GM21381 (cell line): ENCODE results near the gene MAP4K4.
A peak's percentile ranks its signal among the peaks of the same experiment; 100 is the strongest.
"Not testable (repeated sequence)": the region's sequence is repeated elsewhere in the genome, so short reads cannot be mapped to it uniquely, and the experiment has no call there.

Source experiments
- ATAC-seq: cut with Tn5 transposase; IDR thresholded peaks from one replicate; pipeline ENCODE4 v1.9.1; 2021; ENCODE audit warnings: mild to moderate bottlenecking, moderate library complexity; ENCODE audit not compliant: unreplicated experiment

MAP4K4 gene

DNA sequence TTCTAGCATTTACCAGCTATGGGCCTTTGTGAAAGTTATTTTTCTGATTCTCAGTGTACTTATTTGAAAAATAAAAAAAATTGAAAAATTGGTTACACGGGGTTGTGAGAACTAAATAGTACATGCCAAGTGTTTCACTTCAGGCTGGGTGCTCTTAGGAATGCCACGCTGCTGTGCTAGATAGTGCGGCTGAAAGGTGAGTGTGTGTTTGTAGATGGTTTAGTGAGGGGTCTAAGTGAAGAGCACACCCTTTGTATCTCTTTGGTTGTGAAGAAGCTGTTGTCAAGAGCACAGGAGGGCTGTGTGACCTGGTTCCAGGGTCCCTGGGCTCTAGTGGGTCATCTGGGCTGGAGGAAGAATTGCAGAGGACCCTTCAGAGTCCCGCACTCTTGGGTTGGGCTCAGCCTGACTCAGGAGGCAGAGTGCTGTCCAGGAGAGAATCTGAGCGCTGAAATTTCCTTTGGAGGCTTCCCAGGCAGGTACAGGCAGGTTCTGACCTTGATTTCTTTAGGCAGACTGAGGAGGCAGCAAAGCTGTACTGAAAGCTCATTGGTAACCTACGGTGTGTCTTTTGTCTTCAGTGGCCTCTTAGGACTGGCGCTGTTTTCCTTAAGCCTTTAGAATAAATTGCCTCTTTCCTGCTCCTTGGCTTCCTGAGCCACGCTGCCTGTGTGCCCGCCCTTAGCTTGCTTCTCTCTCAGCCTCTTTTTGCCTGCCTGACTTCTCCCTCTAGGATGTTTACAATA, 44.4 kb downstream of the MAP4K4 start:
- ATAC-seq, result no peak

DNA sequence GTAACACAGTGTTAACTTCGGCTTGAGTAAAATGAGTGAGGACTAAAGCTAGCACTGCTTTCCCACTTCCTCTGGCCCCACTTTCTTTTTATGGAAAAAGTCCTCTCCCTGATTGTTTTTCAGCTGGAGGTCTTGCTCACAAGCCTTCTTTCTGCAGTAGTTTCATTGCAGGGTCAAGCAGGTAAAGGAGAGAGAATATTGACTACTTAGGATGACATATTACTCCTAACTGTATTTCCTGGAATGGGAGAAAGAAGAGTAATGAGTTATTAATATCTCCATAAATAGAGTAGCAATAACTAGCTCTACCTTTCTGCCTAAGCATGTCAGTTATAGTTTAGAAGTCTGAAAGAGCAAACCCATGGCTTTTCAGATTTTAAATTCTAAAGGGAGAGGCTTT, 45.0 kb downstream of the MAP4K4 start:
- ATAC-seq, result no peak

DNA sequence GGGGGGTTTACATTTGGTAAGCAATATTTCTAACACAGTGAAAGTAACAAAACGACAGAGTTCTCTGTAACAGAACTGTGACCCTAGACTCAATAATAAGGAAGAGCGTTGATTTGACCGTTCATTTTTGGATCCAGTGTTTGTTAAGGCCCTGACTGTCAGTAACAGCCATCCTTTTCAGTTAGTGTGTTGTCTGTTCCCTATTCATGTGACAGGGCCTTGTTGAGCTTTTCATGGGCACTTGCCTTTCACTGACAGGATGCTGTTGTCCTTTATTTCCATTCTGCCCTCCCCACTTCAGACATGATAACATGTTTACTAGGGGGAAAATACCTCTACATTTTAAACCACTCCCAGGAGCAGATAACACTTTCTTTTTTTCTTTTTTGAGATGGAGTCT, 45.8 kb downstream of the MAP4K4 start:
- no peak for ATAC-seq

DNA sequence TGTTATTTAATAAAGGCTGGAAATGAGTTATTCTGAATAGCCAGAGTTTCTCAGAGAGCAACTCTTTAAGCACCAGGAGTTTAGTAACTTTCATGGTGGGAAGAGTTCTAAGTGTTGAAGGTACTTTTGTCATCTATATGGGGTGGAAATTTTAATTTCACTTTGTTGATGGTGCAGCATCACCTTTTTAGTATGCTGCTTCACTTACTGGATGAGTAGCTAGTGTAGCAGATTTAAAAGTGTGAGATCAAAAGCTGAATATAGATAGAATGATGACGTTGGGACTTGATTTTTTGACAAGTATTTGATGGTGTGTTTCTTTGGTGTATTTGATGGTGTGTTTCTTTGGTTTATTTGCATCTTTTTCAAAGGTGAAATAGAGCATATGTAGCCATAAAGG, 47.3 kb downstream of the MAP4K4 start:
- ATAC-seq, result no peak

DNA sequence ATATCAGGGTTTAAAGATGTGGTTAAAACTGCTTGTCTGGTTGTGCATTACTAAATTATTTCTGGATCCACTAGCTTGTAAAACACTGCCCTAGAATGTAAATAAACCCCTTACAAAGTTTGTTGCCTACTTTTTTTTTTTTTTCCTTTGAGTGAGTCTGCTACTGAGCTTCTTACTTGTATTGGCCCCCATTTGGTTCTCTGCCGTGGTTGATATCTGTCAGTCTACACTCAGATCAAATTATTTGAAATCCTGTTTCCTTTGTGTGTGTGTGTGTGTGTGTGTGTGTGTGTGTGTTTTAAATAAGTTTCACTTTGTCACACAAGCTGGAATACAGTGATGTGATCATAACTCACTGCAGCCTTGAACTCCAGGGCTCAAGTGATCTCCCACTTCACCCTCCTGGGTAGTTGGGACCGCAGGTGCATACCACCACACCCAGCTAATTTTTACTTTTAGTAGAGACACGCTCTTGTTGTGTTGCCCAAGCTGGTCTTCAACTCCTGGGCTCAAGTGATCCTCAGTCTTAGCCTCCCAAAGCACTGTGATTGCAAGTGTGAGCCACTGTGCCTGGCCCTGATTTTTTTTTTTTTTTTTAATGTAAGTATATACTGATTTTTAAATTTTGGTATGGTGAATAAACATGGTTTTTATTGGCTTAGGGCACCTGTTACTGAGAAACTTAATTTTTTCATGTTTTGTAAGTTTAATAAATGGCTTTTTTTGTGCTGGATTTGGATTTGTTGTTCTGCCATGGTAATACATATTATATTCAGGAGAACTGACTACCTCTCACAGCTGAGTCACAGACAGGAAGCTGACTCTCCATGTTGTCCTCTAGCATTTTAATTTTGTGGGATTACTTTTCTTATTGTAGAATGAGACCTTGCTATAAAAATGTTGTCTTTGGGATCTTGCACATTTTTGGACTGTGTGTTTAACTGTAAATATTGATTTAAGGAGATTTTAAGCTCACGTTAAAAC, 48.5 kb downstream of the MAP4K4 start:
- ATAC-seq, result no peak

DNA sequence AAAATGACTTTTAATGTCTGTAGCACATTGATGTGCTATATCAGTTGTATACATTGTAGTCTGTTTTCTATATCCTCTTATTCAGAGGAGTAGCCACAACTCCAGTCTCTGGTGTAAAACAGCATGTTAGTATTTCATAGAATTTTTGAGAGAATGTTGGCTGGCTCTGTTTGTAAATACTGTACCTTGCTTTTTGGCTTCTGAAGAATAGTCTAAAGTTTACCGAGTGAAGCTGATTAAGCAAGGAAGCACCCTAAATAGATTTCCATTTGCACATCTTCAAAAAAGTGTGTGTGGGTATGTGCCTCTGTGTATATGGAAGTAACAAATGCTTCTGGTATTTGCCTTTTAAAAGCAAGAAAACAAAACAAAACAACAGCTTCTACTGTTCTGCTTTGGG, 50.5 kb downstream of the MAP4K4 start:
- ATAC-seq, result no peak

DNA sequence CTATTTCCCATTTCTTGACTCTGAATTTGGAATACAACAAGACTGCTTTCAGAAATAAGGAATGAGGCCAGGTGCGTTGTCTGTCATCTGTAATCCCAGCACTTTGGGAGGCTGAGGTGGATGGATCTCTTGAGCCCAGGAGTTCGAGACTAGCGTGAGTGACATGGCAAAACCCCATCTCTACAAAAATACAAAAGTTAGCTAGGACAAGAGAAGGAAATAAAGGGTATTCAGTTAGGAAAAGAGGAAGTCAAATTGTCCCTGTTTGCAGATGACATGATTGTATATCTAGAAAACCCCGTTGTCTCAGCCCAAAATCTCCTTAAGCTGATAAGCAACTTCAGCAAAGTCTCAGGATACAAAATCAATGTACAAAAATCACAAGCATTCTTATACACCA, 51.0 kb downstream of the MAP4K4 start:
- ATAC-seq, result not testable (repeated sequence)

DNA sequence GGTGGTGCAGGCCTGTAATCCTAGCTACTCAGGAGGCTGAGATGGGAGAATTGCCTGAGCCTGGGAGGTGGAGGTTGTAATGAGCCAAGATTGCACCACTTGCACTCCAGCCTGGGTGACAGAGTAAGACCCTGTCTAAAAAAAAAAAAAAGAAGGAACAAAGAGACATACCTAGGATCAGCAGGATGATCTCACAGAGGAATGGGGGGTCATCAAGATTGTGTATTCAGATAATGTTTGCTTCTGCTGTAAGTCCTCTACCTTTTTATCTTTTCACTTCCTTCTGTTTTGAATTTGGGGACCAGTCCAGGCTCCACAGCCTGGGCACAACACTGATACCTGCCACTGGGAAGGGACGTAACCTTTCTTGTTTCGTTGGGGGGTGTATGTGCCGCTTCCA, 53.2 kb downstream of the MAP4K4 start:
- ATAC-seq, result no peak

DNA sequence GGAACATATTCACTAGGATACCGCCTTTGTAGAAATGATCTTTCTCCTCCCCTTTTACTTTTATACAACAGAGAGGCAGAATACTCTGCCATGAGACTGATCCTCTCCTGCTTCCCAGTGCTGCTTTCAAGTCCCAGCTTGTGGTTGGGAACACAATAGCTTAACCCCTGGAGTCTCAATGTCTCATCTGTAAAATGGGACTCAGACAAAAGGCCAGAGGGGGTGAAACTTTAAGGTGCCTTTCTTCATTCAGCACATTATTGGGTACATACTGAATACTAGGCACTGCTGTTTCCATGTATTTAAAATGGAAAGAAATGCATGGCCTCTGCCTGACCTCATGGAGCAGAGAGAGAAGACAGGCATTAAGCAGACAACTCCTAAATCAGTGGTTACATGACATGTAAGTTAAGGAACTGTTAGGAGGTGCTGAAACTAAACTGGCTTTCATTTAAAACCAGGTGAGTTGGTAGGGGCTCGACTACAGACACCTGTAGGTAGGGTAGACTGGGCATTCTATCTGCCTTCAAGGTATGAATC, 53.8 kb downstream of the MAP4K4 start:
- no peak for ATAC-seq

DNA sequence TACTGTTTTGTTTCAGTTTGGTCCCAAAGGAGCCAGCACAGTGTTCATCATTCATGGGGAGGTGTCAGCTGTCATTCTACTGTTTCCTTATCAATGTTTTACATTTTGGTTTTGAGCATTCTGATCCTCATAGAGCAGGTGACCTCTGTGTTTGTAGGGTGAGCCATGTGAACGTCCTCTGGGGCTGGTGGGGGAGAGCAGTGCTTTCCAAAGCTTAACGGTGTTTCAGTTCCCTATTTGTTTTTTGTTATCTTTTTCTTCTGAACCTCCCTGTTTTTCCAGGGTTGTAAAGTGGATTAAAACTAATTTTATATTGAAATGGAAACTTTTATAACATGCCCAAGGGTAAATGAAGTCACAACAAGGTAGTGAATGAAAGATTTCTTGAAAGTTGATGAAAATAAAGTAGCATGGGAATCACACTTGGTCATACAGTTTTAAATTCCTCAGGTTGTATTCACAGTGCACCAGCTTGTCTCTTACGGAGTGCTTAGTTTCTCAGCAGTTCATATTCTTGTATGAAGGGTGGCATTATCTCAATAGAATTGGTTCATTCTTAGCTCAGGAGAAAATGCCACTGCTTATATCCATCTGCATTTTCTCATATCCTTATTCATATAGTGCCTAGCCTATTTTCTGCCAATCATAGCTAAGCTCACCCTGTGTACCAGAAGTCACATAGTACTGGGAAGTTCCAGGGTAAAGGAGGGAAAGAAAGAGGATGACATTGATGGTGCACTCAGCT, 54.5 kb downstream of the MAP4K4 start:
- ATAC-seq, result peak; percentile 73

DNA sequence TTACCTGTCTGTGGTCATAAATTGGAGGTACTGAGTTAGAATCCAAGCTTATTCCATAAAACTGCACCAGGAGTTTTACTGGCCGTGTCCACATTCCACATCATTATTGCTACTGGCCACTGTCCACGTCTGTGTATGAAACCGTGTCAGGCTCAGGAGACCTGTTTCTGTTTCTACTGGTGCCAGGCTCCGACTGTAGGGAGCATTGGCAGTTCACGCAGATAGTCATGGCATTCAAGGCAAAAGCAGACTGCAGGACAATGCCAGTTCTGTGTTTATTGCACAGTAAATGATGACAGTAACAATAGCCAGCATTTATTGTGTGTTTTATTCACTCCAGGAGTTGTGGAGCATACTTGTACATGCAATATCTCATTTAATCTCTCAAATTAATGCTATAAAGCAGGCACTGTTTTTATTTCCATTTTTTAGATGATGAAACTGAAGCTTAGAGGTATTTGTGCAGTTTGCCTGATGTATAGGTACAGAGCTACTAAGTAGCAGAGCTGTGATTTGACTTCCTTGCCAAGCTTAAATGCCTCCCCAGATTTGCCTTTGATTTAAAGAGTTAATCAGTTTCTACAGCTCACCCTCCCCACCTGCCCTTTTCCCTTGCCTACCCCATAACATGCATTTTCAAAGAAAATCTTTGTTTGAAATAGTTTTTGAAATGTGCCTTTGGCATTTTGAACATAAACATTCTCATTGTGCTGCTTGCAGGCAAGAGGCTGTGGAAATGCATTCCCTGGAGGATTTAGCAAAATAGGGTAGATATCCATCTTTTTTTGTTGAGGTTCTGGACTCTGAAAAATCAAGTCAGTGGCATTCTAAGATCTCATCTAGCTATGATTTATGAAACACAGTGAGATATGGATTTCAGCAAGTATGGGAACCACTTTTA, 55.5 kb downstream of the MAP4K4 start:
- no peak for ATAC-seq

DNA sequence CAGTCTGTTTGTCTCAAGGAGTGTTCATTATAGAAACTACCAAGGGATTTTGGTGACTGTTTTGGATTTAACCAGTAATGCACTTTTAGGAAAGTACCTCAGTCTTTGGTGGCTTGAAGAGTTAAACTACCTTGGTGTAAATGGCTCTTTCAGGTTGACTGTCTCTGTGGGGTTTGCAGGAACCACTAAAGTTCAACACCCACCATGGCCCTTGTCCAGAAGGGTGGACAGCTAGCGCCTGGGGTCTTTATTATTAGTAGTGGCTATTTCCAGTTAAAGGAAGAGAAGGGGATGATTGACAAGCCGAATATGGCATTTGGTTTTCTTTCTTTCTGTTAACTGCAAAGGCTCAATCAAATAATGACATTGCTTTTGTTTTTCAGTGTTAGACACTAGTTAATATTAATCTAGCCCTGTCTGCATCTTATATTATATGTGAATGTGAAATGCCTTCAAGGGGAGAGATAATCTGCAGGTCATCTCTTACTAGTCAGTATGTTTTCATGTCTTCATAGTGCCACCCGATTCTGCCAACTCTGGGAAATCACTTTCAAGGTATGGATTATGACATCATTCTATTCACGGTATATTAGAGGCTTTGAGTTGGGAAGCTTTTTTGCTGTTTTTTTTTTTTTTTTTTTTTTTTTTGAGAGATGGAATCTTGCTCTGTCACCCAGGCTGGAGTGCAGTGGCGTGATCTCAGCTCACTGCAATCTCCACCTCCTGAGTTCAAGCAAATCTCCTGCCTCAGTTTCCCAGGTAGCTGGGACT, 56.4 kb downstream of the MAP4K4 start:
- ATAC-seq, result peak; percentile 33

DNA sequence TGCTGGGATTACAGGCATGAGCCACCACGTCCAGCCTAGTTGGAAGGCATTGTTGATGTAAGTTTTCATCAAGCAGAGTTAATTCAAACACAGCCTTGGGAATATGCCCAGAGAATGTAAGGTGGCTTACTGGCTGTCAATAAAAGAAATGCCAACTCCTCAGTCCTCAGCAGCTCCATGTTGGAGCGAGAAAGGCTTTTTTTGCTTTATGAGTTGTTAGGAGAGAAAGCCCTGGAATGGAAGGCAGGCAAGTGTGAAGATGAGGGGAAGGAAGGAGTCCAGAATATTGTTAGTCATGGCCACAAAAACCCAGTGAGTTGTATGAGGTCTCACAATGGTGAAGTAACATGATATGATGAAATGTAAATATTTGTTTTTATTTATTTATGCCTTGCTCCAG, 57.1 kb downstream of the MAP4K4 start:
- ATAC-seq, result no peak

DNA sequence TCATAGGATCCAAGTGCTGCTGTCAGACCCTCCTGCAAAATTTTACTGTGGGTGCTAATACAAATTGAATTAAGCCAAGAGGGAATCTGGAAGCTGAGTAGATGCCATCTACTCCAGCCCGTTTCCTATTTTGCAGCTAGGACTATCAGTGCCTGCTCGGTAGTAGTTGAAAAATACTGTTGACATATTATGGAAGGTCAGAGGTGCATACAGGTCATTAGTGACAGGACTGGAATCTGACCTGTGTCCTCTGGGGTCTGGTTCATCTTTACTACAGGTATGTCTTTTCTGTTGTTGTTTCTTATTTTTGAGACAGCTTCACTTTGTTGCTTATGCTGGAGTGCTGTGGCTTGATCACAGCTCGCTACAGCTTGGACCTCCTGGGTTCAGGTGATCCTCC, 58.8 kb downstream of the MAP4K4 start:
- ATAC-seq, result no peak

DNA sequence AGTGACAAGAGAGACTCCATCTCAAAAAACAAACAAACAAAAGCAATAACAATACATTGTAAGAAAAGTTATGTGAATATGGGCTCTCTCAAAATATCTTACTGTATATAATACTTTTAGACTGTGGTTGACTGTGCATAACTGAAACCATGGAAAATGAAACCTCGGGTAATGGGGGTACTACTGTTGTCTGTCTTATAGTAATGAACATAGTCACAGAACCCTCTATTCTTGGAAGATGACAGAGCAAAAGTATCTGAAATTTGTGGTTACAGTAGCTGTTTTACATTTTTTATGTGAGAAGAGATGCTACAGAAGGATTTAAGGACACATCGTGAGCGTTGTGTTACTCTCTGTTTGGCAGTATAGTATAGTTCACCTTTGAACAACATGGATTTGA, 60.5 kb downstream of the MAP4K4 start:
- peak; percentile 68 for ATAC-seq

DNA sequence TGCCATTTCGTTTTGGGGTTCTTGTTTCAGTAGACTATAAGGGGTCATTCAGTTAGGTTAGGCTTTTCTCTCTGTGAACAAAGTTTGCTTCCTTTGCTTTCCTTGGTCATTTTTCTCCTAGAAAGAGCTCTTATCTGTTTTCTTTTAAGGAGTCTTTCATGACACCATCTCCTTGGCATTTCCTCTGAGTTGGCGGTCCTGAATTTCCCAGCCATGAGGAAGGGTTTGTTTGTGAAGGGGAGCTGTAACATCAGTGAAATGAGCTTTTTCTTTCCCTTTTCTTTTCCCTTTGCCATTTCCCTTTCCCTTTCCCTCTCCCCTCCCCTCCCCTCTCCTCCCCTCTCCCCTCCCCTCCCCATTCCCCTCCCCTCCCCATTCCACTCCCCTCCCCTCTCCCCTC, 61.7 kb downstream of the MAP4K4 start:
- ATAC-seq, result no peak

DNA sequence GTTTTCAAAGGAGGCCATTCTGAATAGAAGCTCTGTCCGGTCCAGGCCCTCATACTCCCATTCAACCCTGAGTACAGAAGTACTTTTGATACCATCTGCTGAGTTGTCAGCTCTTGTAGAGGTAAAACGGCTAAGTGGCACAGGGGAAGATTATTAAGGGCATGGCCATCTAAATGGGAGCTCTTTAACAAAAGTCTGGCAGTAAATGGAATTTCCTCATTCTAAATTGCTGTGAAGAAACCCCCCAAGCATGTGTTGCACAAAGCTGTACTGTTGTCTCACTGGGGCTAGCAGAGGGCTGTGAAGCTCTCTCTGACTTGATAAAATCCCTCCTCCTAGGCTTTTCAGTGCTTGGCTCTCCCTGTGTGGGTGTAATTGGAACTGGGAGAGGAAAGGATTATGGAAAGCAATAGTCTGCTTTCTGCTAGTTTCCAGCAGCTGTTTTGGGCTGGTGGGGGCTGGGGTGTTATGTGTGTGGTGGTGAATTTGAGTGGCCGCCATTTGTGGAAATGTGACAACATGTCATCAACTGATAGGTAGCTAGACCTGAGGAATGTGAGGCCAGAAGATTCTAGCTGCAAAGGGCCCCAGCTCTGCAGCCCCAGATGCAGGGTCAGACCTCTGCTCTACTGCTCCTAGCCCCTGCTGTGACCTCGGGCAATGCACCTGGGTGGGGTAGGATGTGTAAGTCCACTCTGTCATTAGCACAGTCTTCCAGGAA, 65.1 kb downstream of the MAP4K4 start:
- no peak for ATAC-seq

DNA sequence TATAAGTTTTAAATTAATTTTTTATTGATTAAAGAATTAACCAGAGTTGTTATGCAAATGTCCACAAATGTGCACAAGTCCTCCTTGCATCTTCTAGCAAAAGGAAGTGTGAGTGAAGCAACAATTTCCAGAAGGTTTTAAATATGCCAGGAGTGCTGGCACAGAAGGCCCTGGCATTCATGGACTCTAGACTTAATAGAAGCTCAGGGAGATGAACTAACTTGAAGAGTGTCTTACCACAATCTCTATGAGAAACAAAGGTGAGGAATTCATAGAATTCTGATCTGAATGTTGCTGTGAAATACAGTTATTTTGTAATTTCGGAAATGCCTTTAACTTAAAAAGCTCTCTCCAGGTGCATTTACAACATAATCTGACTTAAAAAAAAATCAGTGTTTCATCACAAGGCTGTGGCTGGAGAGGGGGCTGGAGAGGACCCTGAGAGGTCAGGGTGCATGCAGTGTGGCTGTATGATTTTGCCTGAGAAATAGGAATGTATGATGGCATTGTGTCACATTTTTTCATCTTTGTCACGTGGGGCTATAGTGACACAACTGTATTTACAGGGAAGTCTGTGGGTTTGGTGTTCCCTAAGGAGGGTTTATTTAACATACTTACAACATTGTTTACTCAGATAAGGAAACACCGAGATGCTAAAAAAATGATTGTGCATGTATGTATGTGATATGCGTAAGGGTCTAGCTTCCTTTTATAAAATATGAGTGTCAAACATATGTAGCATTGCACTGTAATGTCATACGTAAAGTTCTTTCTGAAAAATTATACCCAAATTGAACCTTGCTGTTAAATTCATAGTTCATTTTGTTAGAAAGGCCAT, 66.2 kb downstream of the MAP4K4 start:
- no peak for ATAC-seq
